Endothelial cell of umbilical vein (primary cell): Measurements from ENCODE around the gene PAK2. TPM values are rescaled to one million over a fixed set of nuclear protein-coding genes. Genes with fewer than 3 reads are reported as not detected.

Experiments used
- BruUV-seq: library from RNA; stranded (reverse); fragments of 400-500 nt; replicated peaks from 2 replicates; lab custom pipeline; 2021; lab: Mats Ljungman, UMichigan
- CTCF ChIA-PET: fragments of 300-600, 350-600 bp; sonication (Branson Sonifier 250); formaldehyde crosslinking; loops from one replicate; lab custom pipeline; 2021; ENCODE audit warnings: antibody characterized with exemption, inconsistent platforms; lab: Charles Lee
- POLR2A ChIA-PET: fragments of 300-600, 350-600 bp; sonication (Branson Sonifier 250); formaldehyde crosslinking; loops from one replicate; lab custom pipeline; 2021; ENCODE audit warnings: antibody characterized with exemption, inconsistent platforms; lab: Charles Lee
- DNase-seq: peaks from one replicate; pipeline ENCODE4 v3.0.0-alpha.2; 2011; ENCODE audit warnings: low read depth, low spot score
- FAIRE-seq: peaks from 2 replicates; lab custom pipeline; 2011; peaks lifted over from hg19 to GRCh38; lab: Jason Lieb, UNC
- H2AFZ ChIP-seq: 2 replicates; pipeline ENCODE4 v1.6.0; 2012; ENCODE audit warnings: low read depth, low read length, control low read depth, inconsistent platforms
- H3K27ac ChIP-seq: 2 replicates; pipeline ENCODE4 v1.5.1; 2011; ENCODE audit warnings: low read depth, mild to moderate bottlenecking, control low read depth, low read length, moderate library complexity; ENCODE audit not compliant: insufficient read depth
- H3K27me3 ChIP-seq, 2 experiments: 2 replicates each; pipeline versions ENCODE4 v1.6.0 to v1.6.1; 2011; ENCODE audit warnings: low read length in 2 of 2, mixed read lengths in 1 of 2; ENCODE audit not compliant: control insufficient read depth in 2 of 2, insufficient read depth in 2 of 2
- H3K36me3 ChIP-seq, 2 experiments: 2 replicates in 1 of 2; 3 replicates in 1 of 2; pipeline ENCODE4 v1.5.1; 2011; ENCODE audit warnings: low read length in 2 of 2, mild to moderate bottlenecking in 1 of 2, moderate library complexity in 1 of 2; ENCODE audit not compliant: control insufficient read depth in 2 of 2, insufficient read depth in 2 of 2; ENCODE audit errors: extremely low read depth in 1 of 2
- H3K4me1 ChIP-seq: 3 replicates; pipeline ENCODE4 v1.5.1; 2011; ENCODE audit warnings: mild to moderate bottlenecking, low read length; ENCODE audit not compliant: control insufficient read depth, insufficient read depth; ENCODE audit errors: extremely low read depth
- H3K4me2 ChIP-seq: 2 replicates; pipeline ENCODE4 v1.6.1; 2011; ENCODE audit warnings: low read length, control low read depth, mixed read lengths; ENCODE audit not compliant: insufficient read depth
- H3K4me3 ChIP-seq, 3 experiments: fragments of 200-600 bp in 1 of 3; sonication (generic), shearing (Covaris generic) in 1 of 3; replicated peaks in 1 of 3; 2 replicates each; pipeline ENCODE4 v1.5.1; 2011 to 2016; ENCODE audit warnings: control low read depth in 3 of 3, low read length in 3 of 3, mild to moderate bottlenecking in 2 of 3, inconsistent platforms in 1 of 3, low read depth in 1 of 3, moderate library complexity in 1 of 3; ENCODE audit not compliant: insufficient read depth in 1 of 3
- H3K79me2 ChIP-seq: 2 replicates; pipeline ENCODE4 v1.6.0; 2012; ENCODE audit warnings: low read length, inconsistent platforms; ENCODE audit not compliant: control insufficient read depth, insufficient read depth
- H3K9ac ChIP-seq: replicated peaks from 2 replicates; pipeline ENCODE3; 2011; ENCODE audit warnings: low read length, control low read depth; ENCODE audit not compliant: insufficient read depth; ENCODE audit errors: extremely low read depth
- H3K9me1 ChIP-seq: replicated peaks from 3 replicates; pipeline ENCODE4 v1.6.0; 2011; ENCODE audit warnings: mild to moderate bottlenecking, low read length; ENCODE audit not compliant: control insufficient read depth, insufficient read depth; ENCODE audit errors: extremely low read depth
- H3K9me3 ChIP-seq: replicated peaks from 2 replicates; pipeline ENCODE4 v1.5.1; 2012; ENCODE audit warnings: low read length, inconsistent platforms; ENCODE audit not compliant: control insufficient read depth, insufficient read depth
- H4K20me1 ChIP-seq: replicated peaks from 2 replicates; pipeline ENCODE3; 2011; ENCODE audit warnings: mild to moderate bottlenecking, low read length; ENCODE audit not compliant: control insufficient read depth, insufficient read depth; ENCODE audit errors: extremely low read depth
- CTCF ChIP-seq, 2 donors: IDR thresholded peaks; 1 replicate in 1 of 2; 2 replicates in 1 of 2; pipeline ENCODE4 v1.5.1; 2011; ENCODE audit warnings: low read length in 2 of 2, mild to moderate bottlenecking in 2 of 2, moderate library complexity in 2 of 2, control low read depth in 1 of 2, inconsistent platforms in 1 of 2, low read depth in 1 of 2; ENCODE audit not compliant: insufficient read depth in 1 of 2; ENCODE audit errors: extremely low read depth in 1 of 2
- EZH2 ChIP-seq: IDR thresholded peaks from 2 replicates; pipeline ENCODE4 v1.6.1; 2012; ENCODE audit warnings: borderline replicate concordance, low read depth, mild to moderate bottlenecking, moderate library complexity, low read length, inconsistent platforms; ENCODE audit not compliant: severe bottlenecking
- FOS ChIP-seq: IDR thresholded peaks from 2 replicates; pipeline ENCODE4 v1.6.1; 2011; ENCODE audit warnings: mild to moderate bottlenecking, low read length, moderate library complexity, borderline replicate concordance; ENCODE audit not compliant: insufficient read depth
- JUN ChIP-seq: IDR thresholded peaks from 2 replicates; pipeline ENCODE4 v1.6.1; 2011; ENCODE audit warnings: borderline replicate concordance, low read depth; ENCODE audit not compliant: insufficient read length, insufficient read depth
- MAX ChIP-seq: IDR thresholded peaks from 2 replicates; pipeline ENCODE4 v1.6.1; 2011; ENCODE audit not compliant: insufficient read depth, insufficient read length
- POLR2A ChIP-seq: IDR thresholded peaks from 2 replicates; pipeline ENCODE4 v1.6.1; 2012; ENCODE audit warnings: low read depth, mild to moderate bottlenecking, control low read depth, low read length
- POLR2AphosphoS5 ChIP-seq: IDR thresholded peaks from 2 replicates; pipeline ENCODE4 v1.6.1; 2012; ENCODE audit warnings: low read depth, mild to moderate bottlenecking, control low read depth, low read length, moderate library complexity; ENCODE audit not compliant: insufficient read depth
- dilution Hi-C: fragments of 300-500 bp; cut with MboI; formaldehyde crosslinking; loops from one replicate; pipeline ENCODE4 v1.15.0; 2019; ENCODE audit warnings: low sequenced_read_pairs; ENCODE audit not compliant: extremely low pct_ligation_motif_present
- intact Hi-C: fragments of 100-400 bp; cut with micrococcal nuclease; formaldehyde crosslinking; loops from one replicate; pipeline ENCODE4 v1.10.0; 2022
- polyA plus RNA-seq, 4 experiments: library from polyadenylated mRNA; depleted of rRNA in 3 of 4; stranded (reverse) in 3 of 4; unstranded in 1 of 4; fragments of >200 nt; gene quantifications; 2 replicates each; pipeline versions ENCODE4 v1.2.1 to v1.2.3, GENCODE V29; 2011 to 2012; ENCODE audit warnings: missing spikeins in 1 of 4
- total RNA-seq: library from RNA; stranded (reverse); gene quantifications from 2 replicates; pipeline ENCODE4 v1.2.3, GENCODE V29; 2021

Gene PAK2
- total and polyA plus RNA-seq, 2 donors (not counting 3 experiments of a cell fraction or from before 2014, with no cell fraction given) = 22.6 to 98.9 TPM

GRCh38 chr3:196711838-196712513 is 27.7 kb upstream of the PAK2 start, which contains the start of the genes CEP19 and PIGX:
Gene CEP19 (minus strand): TSS chr3:196712250. CDS start chr3:196708657, 3,593 bp downstream.
Gene PIGX (plus strand): TSS chr3:196712377.
- no peaks in the 10 kb centered on the region for H3K9me3 ChIP-seq
- peak within 1 kb of the TSS; percentile 93 for H3K4me2 ChIP-seq
- no peaks in the 10 kb centered on the region for H3K9me1 ChIP-seq
- H4K20me1 ChIP-seq = no peaks in the 10 kb centered on the region
- POLR2A ChIA-PET = interaction anchor here (1.1 kb wide), 1 partner anchor 28 kb away, joined by 3 read pairs; the partner anchor contains the start of gene PAK2
- H3K4me3 ChIP-seq = peak within 1 kb of the TSS; percentile 40 to 72 (median 67)
- dilution Hi-C loops (no loop called here), intact Hi-C loops (loop anchor here (1.0 to 2.0 kb wide), 2 partner anchors 10 to 29 kb away; no protein-coding TSS in a partner anchor)
- no peaks in the 10 kb centered on the region for H3K79me2 ChIP-seq
- H3K27ac ChIP-seq = peak within 1 kb of the TSS; percentile 36
- no peaks in the 10 kb centered on the region for H3K27me3 ChIP-seq
- peak; percentile 84 for DNase-seq
- peak; percentile 67 for FAIRE-seq
- H3K4me1 ChIP-seq = peaks cover 7% of the 10 kb centered on the region
- H2AFZ ChIP-seq = peak within 1 kb of the TSS; percentile 98
- CTCF ChIA-PET = interaction anchor here (0.7 to 1.2 kb wide), 3 partner anchors 8 to 28 kb away, joined by 3 read pairs; partner anchors contain the start of gene PAK2
- peak within 1 kb of the TSS; percentile 69 for H3K9ac ChIP-seq
- no TSS peak for BruUV-seq
- TF ChIP-seq FOS (no peak), POLR2A (peak; percentile 62), MAX (no peak), CTCF (IDR thresholded peaks at IDR 0.05; ENCODE audit: extremely low read depth in 1 of 2, insufficient read depth in 1 of 2, low read depth in 1 of 2, low read length in 2 of 2) (no peak), JUN (no peak), POLR2AphosphoS5 (peak; percentile 71), EZH2 (no peak)
- H3K36me3 ChIP-seq = no peaks in the 10 kb centered on the region
